Measurements from ENCODE around the gene RAPGEFL1.

GRCh38 chr17:40178021-40178601, 841 bp downstream of the RAPGEFL1 start:
- TF ChIP-seq, protein P1, sequence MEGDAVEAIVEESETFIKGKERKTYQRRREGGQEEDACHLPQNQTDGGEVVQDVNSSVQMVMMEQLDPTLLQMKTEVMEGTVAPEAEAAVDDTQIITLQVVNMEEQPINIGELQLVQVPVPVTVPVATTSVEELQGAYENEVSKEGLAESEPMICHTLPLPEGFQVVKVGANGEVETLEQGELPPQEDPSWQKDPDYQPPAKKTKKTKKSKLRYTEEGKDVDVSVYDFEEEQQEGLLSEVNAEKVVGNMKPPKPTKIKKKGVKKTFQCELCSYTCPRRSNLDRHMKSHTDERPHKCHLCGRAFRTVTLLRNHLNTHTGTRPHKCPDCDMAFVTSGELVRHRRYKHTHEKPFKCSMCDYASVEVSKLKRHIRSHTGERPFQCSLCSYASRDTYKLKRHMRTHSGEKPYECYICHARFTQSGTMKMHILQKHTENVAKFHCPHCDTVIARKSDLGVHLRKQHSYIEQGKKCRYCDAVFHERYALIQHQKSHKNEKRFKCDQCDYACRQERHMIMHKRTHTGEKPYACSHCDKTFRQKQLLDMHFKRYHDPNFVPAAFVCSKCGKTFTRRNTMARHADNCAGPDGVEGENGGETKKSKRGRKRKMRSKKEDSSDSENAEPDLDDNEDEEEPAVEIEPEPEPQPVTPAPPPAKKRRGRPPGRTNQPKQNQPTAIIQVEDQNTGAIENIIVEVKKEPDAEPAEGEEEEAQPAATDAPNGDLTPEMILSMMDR (conservative IDR thresholded peaks at IDR 0.05; ENCODE audit: low read length) = no peak
- no peak for TF ChIP-seq EZH2phosphoT487 (IDR thresholded peaks at IDR 0.05; ENCODE audit: borderline replicate concordance)
